Measurements from ENCODE around the gene CNOT4.

CNOT4 gene

DNA sequence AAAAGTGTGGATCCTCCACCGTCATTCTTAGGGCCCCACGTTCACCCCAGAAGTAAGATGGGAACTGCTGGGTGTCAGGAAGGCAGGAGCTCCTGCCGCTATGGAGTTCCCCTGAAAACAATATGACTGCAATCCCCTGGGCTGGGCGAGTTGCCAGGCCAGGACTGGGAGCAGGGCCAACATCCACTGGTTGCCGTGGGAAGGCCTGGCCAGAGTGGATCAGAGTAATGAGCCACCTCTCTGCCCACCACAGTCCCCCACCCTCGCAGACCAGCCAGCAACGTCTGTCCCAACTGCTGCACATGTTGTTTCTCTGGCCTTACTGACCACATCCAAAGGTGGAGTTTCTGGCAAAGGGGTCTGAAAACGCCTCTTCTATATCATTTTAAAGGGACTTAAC is 189.6 kb downstream of the CNOT4 start:
- DNase-seq: no peak

DNA sequence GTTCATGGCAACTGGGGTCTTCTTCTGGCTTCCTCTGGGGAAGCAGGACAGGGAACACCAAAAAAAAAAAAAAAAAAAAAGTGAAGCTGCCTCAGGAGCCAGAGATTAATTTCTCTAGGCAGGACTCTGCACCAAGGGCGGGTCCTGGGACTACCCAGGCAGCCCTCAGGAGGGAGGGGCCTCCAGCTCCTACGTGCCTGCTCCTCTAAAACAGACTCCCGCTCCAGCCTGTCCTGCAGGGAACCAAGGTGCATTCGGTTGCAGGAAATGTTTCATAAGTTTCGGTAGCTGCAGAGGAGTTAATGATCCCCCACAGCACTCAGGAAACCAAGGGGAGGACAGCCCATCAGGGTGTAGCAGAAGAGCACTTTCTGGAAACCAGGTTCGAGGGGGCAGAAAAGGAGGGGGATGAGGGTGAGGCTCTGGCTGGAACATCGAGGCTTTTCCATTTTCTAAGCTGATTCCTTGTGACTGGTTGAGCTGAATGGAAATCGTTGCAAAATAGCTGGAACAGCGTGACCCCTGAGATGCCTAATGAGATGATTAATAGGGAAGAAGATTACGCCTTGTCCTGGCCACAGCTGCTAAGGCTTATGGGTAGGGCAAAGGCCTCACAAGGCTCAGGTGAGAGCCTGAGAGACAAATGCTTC is 192.1 kb downstream of the CNOT4 start:
- DNase-seq: no peak

DNA sequence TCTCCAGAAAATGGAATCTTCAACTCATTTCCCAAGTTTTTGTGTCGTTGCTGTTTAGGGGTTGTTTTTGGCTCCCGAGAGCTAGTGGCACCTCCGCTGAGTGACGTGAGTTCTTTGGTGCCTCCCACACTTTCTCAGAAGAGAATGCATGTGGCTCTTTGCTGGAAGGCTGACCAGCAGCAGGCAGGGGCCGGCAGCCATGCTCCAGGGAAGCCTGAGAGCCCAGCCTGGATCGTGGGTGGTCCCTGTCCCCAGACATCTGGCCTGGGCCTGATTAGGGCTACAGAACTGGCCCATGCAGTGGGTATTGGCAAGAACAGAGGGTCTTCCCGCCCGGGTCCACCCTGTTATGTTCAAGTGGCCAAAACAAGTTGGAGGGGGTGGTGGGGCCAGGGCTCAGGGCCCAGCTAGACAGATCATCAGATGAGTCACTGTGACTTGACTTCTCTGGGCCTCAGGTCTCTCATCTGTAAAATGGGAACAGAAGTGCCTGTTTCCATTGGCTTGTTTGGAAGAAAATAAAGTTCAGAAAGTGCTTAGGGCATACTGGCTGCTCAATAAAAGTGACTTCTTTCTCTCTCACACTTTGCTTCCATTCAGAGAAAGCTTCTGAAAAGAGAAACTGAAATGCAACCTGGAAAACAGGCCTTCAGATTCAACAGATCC is 193.1 kb downstream of the CNOT4 start:
- DNase-seq: no peak

DNA sequence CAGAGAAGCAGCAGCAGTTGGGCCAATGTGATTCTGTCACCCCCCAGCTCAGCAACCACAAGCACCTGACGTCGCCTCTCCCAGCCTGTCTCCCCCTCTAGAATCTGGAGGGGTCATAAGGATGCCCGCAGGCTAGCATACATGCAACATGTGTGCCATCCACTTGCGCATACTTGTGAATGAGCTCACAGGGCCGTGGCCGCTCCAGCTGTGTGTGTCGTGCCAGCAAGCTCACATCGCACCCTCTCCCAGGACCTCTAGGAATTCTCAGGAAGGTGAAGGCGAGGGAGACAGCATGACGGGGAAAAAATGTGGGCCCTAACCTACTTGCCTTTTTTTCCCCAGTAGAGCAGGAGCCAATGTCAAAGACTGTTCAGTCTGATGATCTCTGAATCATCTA is 195.9 kb downstream of the CNOT4 start:
- DNase-seq: no peak
